HG02678 (cell line): ENCODE data around the gene CCDC57.

ENCODE experiments used
- ATAC-seq: cut with Tn5 transposase; IDR thresholded peaks from one replicate; pipeline ENCODE4 v1.9.1; 2021; ENCODE audit warnings: mild to moderate bottlenecking, moderate library complexity; ENCODE audit not compliant: unreplicated experiment

The CCDC57 gene

DNA sequence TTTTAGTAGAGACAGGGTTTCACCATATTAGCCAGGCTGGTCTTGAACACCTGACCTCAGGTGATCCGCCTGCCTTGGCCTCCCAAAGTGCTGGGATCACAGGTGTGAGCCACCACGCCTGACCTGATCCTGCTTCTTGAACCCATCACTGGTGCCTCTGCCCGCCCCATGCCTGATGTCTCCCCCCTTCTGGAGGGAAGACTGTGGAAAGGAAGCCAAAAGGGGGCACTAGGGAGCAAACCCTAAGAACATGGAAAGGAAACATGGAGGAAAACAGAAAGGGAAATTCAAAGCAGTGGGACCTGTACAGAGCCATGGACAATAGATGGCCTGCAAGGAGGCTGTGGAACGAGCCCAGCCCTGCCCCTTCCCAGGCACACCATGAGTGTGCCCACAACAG is 83.5 kb downstream of the CCDC57 start:
- ATAC-seq, result no peak

DNA sequence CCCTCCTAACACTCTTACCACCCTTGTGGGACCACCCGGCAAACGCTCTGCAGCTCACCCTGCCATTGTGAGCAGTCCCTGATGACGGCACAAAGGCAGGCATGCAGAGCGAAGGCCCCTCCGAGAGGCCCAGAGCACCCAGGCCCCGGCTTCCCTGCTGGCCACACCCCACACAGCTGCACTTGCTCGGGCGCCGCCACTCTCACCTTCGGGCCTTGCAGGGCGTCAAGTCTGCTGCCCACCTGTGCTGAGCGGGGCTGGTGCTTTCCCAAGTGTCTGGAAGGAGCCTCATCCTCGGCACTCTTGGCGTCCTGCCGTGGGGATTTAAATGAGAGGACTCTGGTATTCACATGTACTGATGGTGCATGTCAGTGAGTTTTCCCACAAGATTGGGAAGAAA is 84.4 kb downstream of the CCDC57 start:
- no peak for ATAC-seq

DNA sequence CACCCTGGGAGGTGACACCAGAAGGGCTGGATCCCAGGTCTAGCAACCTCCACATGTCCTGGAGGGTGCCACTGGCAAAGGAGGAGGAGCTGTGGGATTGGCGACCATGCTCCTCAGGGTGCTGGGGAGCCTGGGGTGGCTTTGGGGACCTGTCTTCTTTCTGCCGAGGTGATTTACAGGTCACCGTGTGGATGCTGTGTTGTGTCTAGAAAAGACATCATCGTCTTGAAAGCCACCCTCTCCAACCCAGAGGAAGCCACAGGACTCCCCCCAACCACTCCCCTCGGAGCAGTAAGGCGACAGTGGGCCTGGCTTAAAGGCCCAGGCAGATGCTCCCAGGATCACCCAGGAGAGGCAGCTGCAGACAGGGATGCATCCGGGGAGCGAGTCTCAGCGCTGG is 84.9 kb downstream of the CCDC57 start:
- no peak for ATAC-seq

DNA sequence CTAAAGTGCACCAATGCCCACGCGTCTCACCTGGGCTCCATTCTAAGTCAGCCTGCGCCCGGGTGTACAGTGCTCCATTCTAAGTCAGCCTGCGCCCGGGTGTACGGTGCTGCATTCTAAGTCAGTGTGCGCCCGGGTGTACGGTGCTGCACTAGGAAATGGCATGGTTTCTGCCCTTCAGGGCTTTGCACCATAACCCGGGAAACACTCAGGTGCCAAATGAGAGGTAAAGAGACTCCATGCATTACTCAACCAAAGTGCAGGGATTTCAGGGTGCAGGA is 85.4 kb downstream of the CCDC57 start:
- no peak for ATAC-seq

DNA sequence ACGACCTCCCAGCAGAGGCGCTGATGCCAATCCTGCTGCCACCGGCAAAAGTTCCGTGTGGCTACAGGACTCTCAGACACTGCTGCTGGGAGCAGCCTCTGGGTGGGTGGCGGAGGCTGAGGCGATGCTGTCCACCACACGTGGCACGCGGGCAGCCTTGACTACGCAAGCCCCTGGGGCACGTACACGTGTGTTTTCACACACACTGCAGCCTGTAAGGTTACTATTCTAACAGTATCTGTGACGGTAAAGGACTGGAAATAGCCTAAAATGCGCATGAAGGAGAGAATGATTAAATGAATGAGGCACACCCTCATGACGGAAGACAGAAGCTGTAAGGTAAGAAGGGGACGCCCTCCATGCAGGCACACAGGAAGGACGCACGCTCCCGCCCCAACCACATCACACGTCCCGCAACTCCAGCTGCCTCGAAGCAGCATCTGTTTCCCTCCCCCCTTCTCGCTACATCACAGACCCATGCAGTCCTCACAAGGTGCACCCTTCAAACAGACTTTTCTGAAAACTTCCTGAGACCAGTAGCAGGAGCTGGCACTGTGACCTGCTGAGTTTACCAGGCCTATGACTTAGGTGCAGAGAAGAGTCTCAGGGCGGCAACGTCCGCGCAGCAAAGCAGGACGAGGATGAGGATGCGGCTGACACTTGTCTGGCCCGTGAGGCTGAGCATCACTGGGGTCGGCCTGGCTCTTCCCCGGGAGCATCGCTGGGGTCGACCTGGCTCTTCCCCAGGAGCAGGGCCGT is 85.9 kb downstream of the CCDC57 start:
- ATAC-seq, result no peak

DNA sequence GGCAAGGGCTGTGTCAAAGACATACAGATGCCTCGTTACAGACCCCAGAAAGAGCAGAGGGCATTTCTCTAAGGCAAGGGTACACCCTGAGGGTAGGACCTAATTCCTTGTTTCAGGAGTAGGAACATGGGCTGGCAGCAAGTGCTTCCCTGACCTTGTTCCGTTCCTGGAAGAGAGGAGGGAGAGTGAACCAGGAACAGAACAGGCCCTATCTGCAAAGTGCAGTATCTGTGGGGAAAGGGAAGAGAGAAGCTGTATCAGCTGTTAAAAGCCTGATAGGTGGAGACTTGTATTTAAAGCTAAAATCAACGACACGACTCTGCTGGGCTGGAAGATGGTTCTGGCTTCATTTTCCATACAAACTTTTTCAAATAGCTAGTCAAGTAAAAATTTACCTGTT is 88.5 kb downstream of the CCDC57 start:
- ATAC-seq, result no peak

DNA sequence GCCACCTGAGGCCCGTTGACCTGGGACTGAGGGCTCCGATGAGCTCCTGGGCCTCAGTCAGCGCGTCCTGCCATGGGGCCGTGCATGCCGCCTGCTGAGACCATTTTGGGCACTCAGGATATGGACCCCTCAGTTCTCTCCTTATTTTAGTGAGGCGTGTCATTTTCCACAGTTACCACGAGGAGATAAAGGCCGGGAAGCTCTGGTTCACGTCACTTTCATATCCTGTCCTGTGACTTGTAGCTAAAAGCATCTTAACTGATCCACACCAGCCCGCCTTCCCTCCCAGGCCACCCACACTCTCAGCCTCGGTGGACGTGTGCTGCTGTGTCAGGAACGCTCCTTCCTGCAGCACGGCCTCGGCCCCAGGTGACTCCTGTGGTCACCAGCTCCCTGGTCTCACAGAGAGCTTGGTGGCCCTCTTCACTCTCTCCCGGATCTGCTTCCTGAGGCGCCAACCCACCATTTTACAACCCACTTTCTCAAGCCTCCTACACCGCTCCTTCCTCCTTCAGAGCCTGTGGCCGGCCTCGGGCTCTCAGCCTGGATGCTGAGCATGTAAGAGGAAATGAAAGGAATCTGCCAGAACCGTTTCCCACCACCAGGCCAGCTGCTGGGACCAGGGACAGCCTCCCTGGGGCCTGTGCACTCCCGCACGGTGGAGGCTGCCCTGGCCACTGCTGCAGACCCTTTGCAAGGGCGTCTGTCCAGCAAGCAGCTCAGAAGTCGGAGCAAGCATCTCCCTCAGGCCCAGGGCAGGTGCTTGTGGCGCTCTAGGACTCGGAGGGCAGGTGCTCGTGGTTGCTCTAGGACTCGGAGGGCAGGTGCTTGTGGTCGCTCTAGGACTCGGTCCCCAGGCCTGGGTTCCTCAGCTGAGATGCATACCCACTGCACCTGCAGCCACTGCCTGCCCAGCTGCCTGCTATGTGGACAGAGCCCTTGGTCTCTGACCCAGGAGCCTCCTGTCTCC is 90.7 kb downstream of the CCDC57 start:
- ATAC-seq, result no peak

DNA sequence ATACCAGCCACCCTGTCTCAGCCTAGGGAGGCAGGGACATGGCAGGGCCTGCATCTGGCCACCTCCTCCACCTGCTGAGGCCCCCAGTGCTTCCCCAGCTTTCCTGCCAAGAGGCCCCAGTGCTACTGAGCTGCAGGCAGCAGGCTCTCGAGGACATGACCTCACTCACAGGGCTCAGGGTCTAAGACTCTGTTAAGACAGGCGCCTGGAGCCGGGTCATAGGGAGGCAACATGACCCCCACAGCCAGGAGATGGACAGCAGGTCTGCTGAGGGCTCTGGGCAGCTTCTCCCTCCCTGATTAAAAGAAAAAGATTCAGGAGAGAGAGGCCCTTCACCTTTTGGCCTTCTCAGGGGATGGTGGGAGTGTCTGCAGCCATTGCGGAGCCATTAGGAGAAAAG is 91.4 kb downstream of the CCDC57 start:
- no peak for ATAC-seq

DNA sequence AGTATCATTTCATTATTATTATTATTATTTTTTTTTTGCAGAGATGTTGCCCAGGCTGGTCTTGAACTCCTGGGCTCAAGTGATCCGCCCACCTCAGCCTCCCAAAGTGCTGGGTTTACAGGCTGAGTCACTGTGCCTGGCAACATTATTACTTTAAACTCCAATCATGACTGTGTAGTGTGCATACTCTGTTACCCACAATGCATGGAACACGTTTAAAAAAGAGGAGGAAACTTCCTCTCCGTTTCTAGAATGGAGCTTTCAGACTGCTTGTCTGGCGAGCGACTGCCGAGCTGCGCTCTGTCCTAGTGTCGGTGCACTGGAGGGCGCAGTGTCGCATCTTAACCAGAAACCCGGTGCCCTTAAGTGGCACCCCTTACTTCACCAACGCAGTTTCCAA is 92.5 kb downstream of the CCDC57 start:
- ATAC-seq, result no peak

DNA sequence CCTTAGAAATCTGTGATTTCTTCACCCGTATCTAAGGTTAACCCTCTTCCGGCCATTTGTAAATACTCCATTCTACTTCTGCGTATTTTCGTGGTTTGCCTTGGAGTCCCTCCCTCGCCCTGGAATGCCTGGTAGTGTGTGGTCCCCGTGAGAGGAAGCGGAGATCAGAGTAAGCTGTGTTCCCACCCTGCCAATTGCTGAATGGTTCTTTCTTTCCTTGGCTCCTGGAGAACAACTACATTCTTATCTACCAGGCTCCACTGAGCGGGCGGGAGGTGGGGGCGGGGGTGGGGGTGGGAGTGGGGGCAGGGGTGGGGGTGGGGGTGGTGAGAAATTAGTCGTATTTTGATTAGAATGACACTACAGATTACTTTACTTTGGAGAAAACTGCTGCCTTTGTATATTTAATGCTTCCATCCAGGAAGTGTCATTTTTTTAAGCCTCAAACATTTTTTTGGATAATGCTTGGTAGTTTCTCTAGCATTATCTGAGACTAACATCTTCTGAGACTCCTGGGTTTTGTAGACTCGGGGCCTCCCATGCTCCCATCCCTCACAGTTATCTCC is 93.7 kb downstream of the CCDC57 start:
- no peak for ATAC-seq

DNA sequence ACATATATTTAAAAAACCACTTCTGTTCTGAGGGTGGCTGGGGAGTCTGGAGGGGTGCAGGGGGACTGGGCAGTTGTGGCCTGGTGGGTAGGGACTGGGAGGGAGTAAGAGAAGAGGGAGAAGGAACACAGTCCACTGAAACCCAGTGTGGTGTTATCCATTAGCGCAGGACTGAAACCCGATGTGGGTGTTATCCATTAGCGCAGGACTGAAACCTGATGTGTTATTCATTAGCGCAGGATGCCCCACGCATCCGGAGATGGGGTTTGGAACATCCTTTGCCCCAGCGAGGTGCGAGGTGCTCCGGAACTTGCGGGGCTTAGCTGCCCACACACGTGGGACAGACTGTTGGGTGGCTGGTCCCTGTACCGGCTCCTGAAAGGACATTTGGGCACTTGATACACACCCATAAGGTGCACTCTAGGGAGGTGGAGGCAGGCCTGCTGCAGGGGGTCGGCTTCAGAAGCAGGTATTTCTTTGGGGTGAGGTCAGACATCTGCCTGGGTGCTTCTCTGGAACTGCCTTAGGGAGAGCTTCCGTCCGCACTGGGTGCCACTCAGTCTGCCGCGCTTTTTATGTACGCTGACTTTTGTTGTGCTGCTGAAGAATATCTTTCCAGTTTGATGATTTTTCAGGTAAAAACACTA is 94.4 kb downstream of the CCDC57 start:
- no peak for ATAC-seq

DNA sequence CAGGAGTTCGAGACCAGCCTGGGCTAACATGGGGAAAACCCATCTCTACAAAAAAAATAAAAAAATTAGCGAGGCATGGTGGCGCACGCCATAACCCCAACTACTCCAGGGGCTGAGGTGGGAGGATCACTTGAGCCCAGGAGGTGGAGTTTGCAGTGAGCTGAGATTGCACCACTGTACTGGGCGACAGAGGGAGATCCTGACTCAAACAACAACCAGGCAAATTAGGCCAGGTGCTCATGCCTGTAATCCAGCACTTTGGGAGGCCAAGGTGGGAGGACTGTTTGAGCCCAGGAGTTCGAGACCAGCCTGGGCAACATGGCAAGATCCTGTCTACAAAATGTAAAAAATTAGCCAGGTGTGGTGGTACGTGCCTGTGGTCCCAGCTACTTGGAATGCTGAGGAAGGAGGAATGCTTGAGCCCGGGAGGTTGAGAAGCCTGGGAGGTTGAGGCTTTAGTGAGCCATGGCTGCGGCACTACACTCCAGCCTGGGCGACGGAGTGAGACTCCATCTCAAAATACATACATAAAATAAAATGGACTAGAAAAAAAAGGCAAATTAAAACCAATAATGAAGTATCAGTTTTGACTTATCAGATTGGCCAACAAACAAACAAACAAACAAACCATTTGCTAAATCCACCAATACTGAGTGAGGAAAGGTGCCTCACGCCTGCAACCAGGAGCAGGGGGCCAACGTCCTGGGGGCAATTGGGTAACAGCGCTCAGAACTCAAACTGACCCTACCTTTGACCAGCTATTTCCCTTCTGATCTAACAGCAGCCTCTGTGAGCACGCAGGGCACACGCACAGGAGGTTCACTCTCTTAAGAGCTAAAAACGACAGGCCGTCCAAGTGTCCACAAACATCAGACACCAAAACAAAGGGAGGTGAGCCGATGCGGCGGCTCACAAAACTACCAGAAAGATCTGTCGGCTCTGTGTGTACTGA is 95.2 kb downstream of the CCDC57 start:
- no peak for ATAC-seq

DNA sequence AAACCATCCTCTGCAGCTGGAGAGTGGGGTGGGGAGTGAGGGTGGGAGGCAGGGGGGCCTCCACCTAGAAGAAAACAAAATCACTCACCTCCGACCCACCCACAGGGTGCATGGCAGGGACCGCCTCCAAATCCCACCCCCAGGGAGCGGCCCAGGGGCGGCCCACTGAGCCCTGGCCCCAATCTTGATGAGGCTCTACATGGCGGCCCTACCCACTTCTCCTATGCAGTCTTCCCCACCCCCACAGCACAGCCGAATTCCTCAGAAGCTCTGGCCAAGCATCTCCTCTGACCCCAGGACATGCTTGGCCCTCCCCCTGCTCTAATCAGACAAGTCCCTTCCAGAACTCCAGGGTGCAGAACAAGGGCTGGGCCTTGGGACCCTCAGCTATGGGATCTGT is 96.4 kb downstream of the CCDC57 start:
- no peak for ATAC-seq

DNA sequence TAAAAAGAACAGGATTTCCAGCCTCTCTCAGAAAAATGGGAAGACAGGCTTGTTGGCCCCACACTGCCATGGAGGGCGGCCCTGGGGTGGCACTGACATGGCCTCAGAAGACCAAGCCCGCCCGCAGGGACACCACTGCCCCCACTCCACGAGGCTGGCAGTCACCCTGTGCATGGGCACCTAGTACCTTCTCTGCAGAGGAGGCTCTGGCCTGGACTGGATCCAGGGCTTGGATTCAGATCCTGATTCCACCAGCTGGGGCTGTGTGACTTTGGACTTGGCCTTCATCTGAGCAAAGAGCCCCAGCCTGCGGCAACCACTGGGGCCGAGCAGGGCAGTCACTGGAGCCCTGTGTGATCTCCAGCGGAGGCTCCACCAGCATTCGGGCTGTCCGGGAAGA is 97.8 kb downstream of the CCDC57 start:
- no peak for ATAC-seq

DNA sequence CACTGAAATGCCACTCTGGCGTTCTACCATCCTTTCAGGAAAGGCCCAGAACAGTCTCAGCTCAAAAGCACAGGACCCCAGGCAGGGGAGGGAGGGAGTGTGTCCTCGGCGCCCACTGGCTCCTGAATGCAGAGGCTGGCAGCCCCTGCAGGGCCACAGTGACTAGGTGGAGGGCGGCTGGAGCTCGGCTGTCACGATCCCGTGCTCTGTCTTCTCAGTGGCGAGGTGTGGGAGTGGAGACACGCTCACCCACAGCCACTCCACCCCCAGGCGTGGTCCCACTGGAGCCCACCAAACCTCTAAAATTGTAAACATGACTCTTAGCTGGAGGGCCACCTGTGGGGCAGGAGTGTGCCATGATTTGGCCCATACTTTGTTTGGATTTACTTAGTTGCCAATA is 98.2 kb downstream of the CCDC57 start:
- ATAC-seq, result no peak

DNA sequence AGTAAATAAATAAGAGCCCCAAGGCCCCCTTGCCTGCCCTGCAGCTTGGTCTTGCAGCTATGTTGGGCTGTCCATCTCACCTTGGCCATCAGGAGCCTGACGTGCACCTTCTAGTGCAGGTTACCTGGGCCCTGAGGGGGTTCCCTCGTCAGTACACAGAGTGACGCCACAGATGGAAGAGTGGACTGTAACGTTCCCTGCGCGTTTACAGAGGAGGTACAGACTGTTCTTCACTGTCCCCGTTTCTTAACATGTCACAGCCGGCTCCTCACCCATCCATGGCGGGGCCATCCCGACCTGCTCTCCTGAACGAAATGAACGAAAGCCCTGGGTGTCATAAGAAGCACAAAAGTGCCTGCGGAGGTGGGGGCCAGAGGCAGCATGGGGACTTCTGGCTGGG is 98.7 kb downstream of the CCDC57 start:
- ATAC-seq, result no peak

DNA sequence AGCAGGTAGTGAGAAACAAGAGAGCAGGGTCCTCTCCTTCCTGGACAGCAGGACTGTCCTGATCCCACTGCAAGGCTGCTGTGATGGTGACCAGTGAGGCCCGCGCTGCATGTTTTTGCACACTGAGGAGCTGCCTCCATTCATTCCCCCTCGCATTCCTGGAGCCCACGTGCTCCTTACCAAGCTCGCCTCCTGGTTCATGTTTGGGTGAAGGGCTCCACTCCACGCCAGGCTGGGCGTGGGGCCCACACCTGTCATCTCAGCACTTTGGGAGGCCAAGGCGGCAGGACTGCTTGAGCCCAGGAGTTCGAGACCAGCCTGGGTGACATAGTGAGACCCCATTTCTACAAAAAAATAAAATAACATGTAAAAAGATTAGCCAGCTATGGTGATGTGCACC is 99.2 kb downstream of the CCDC57 start:
- no peak for ATAC-seq

DNA sequence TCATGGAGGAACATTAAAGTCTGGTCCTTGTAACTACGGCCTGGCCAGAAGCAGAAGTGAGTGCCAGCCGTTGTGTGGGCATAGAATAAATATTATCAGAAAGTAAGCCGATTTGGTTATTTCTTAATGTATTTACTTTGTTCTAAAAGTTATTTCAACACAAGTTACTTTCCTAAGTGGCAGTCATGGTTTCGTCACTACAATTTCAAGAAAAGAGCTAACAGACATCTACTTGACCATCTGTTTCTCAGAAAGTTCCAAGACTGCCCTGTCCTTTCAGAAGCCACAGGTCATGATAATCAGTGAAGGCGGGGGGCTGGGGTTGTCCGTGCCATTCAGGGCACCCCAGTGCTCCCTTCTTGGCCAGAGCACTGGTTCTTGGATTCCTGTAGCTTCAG is 99.7 kb downstream of the CCDC57 start:
- no peak for ATAC-seq

DNA sequence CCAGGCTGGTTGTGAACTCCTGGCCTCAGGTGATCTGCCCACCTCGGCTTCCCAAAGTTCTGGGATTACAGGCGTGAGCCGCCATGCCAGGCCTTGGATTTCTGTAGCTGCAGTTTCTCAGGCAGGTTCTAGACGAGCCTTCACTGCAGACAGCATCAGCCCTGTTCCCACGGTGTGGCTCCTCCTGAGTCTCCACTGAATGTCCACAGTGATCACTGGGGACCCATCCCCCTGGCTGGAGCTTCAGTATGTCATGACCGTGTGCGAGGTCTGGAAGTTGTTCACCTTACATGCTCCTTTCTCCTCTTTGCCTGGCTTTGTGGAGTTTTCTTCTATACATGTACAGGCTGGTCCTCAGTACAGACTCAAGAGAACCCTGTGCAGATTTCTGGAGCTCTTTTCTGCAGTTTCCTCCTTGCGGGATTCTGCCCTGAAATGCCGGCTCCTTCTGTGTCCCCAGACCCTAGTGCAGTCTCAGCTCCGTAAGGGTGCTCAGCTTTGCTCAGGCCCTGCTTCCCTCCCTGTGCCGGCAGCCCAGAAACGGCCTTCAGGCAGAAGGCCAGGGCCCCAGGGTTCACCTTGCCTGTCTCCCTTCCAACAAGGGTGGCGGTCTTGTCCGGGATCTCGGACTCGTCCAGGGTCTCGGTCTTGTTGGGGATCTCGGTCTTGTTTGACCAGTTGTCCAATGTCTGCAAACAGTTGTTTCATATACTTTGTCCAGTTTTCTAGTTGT is 100.3 kb downstream of the CCDC57 start:
- ATAC-seq, result no peak

DNA sequence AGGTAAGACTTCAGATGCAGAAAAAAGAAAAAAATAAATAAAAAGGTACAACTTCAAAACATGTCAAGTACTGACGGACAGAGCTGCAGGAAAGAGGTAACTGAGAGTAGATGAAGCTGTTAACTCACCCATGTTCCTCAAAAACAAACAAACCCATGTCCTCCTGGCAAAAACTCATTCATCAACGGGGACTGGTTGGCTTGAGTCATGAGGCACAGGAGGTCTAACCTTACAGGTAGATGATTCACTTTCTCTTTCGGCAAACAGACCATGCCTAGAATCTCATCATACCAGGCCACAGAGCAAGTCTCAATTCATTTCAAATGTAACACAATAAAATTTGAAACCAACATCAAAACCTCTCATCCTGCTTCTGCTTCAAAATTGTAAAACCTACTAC is 102.3 kb downstream of the CCDC57 start:
- ATAC-seq, result no peak
